ENCODE measurements around the gene RTN4RL2. TPM values are rescaled to one million over a fixed set of nuclear protein-coding genes. Genes with fewer than 3 reads are reported as not detected.
A peak's percentile ranks its signal among the peaks of the same experiment; 100 is the strongest.

RTN4RL2 gene
- total RNA-seq, 1 donor = 0.27 TPM

GRCh38 chr11:57479911-57480310, 19.6 kb downstream of the RTN4RL2 start:
- DNase-seq (ENCODE audit: low read depth in 2 of 3, low spot score in 2 of 3) = no peak

GRCh38 chr11:57480409-57481137, 20.2 kb downstream of the RTN4RL2 start:
- DNase-seq (ENCODE audit: low read depth in 2 of 3, low spot score in 2 of 3) = peak in 1 of 3 donors; percentile 74

- no peak for DNase-seq (ENCODE audit: low read depth in 2 of 3, low spot score in 2 of 3)
Observed at GRCh38 chr11:57481315-57481714, 21.0 kb downstream of the RTN4RL2 start.

- no peak for DNase-seq (ENCODE audit: low read depth in 2 of 3, low spot score in 2 of 3)
Observed at GRCh38 chr11:57481915-57482781, 21.8 kb downstream of the RTN4RL2 start.

GRCh38 chr11:57482782-57483561, 22.6 kb downstream of the RTN4RL2 start:
- peak in 2 of 3 donors; percentile 68 to 78 for DNase-seq (ENCODE audit: low read depth in 2 of 3, low spot score in 2 of 3)

- DNase-seq (ENCODE audit: low read depth in 2 of 3, low spot score in 2 of 3) = no peak
Observed at GRCh38 chr11:57483562-57483918, 23.2 kb downstream of the RTN4RL2 start.

GRCh38 chr11:57484141-57484710, 23.9 kb downstream of the RTN4RL2 start:
- DNase-seq (ENCODE audit: low read depth in 2 of 3, low spot score in 2 of 3) = peak in 2 of 3 donors; percentile 53 to 75

GRCh38 chr11:57485217-57485990, 25.1 kb downstream of the RTN4RL2 start:
- no peak for DNase-seq (ENCODE audit: low read depth in 2 of 3, low spot score in 2 of 3)

- DNase-seq (ENCODE audit: low read depth in 2 of 3, low spot score in 2 of 3) = no peak
Observed at GRCh38 chr11:57487021-57487778, 26.9 kb downstream of the RTN4RL2 start.

GRCh38 chr11:57487920-57488659, 27.8 kb downstream of the RTN4RL2 start:
- DNase-seq (ENCODE audit: low read depth in 2 of 3, low spot score in 2 of 3) = no peak

GRCh38 chr11:57490456-57491248, 30.3 kb downstream of the RTN4RL2 start:
- no peak for DNase-seq (ENCODE audit: low read depth in 2 of 3, low spot score in 2 of 3)

- peak in 1 of 3 donors; percentile 71 for DNase-seq (ENCODE audit: low read depth in 2 of 3, low spot score in 2 of 3)
Observed at GRCh38 chr11:57491371-57492061, 31.2 kb downstream of the RTN4RL2 start.

GRCh38 chr11:57493507-57494503, 33.5 kb downstream of the RTN4RL2 start:
- DNase-seq (ENCODE audit: low read depth in 2 of 3, low spot score in 2 of 3) = peak in 2 of 3 donors; percentile 50 to 51

GRCh38 chr11:57496109-57496820, 35.9 kb downstream of the RTN4RL2 start:
- DNase-seq (ENCODE audit: low read depth in 2 of 3, low spot score in 2 of 3) = no peak
